Measurements from ENCODE around the gene EML4. TPM values are rescaled to one million over a fixed set of nuclear protein-coding genes. Genes with fewer than 3 reads are reported as not detected.

EML4 gene
- total RNA-seq, 2 donors from 2014 or later = 79.2 to 82.2 TPM

DNA sequence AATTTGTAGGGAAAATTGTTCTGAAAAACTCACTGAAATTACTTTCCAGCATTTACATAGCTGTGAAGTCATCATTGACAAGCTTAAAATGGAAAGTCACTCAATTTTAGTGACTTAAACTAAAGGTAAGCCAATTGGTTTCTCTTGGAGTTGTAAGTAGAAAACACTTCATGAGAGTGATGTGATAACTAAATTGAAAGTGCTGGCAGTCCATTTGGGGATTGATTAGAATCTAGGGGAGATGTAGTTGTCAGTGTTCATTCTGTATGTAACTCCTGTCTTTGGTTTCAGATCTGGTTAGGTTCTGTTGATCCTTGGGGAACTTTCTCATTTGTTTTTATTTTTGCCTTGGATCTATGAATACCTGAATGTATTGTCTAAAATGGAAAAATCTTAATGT, 138.0 kb downstream of the EML4 start:
- no peak for ATAC-seq (replicated peaks in 1 of 2)
- H3K4me3 Mint-ChIP-seq = no peak overlapping the region
- DNase-seq = no peak
- H3K9me3 Mint-ChIP-seq = no peaks in the 10 kb centered on the region
- peak overlapping the region; percentile 47 for H3K27ac Mint-ChIP-seq
- peaks cover 4 to 13% of the 10 kb centered on the region in 2 donors for H3K36me3 Mint-ChIP-seq (ENCODE audit: insufficient read depth in 2 of 2)
- H3K27me3 Mint-ChIP-seq (ENCODE audit: low read depth) = no peaks in the 10 kb centered on the region
- H3K4me1 Mint-ChIP-seq (ENCODE audit: low read depth) = peaks cover 11% of the 10 kb centered on the region

DNA sequence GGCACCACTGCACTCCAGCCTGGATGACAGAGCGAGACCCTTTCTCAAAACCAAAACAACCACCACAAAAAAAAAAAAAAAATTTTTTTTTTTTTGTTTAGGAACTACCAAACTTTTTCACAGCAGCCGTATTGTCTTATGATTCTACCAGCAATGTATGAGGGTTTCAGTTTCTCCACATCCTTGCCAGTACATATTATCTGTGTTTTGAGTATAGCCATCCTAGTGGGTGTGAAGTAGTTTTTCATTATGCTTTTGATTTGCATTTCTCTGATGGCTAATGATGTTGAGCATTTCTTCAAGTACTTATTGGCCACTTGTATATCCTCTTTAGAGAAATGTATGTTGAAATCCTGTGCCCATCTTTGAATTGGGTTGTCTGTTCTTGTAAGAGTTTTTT, 140.2 kb downstream of the EML4 start:
- H3K27ac Mint-ChIP-seq = peak overlapping the region; percentile 81
- H3K36me3 Mint-ChIP-seq (ENCODE audit: insufficient read depth in 2 of 2) = peaks cover 2 to 6% of the 10 kb centered on the region in 2 donors
- no peak overlapping the region for H3K4me3 Mint-ChIP-seq
- H3K4me1 Mint-ChIP-seq (ENCODE audit: low read depth) = peaks cover 7% of the 10 kb centered on the region
- H3K27me3 Mint-ChIP-seq (ENCODE audit: low read depth) = no peaks in the 10 kb centered on the region
- no peaks in the 10 kb centered on the region for H3K9me3 Mint-ChIP-seq
- DNase-seq (no peak), ATAC-seq (replicated peaks in 1 of 2) (peak in 1 of 2 donors; percentile 17)

DNA sequence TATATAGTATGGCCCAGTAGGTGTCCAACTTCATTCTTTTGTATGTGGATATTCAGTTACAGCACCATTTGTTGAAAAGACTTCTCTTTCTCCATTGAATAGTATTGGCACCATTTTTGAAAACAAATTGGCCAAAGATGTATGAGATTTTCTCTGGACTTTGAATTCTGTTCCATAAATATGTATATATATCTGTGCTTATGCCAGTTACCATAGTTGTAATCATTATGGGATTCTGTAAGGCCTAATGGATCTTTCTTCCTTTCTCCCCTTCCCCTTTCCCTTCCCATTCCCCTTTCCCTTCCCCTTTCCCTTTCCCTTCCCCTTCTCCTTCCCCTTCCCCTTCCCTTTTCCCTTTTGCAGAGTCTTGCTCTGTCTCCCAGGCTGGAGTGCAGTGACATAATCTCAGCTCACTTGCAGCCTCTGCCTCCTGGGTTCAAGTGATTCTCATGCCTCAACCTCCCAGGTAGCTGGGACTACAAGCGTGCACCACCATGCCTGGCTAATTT, 140.9 kb downstream of the EML4 start:
- Mint-ChIP-seq H3K27ac (peak overlapping the region; percentile 81), H3K36me3 (ENCODE audit: insufficient read depth in 2 of 2) (peaks cover 4 to 10% of the 10 kb centered on the region in 2 donors), H3K4me3 (no peak overlapping the region), H3K4me1 (ENCODE audit: low read depth) (peaks cover 14% of the 10 kb centered on the region), H3K27me3 (ENCODE audit: low read depth) (no peaks in the 10 kb centered on the region), H3K9me3 (no peaks in the 10 kb centered on the region)
- DNase-seq (no peak), ATAC-seq (replicated peaks in 1 of 2) (no peak)

DNA sequence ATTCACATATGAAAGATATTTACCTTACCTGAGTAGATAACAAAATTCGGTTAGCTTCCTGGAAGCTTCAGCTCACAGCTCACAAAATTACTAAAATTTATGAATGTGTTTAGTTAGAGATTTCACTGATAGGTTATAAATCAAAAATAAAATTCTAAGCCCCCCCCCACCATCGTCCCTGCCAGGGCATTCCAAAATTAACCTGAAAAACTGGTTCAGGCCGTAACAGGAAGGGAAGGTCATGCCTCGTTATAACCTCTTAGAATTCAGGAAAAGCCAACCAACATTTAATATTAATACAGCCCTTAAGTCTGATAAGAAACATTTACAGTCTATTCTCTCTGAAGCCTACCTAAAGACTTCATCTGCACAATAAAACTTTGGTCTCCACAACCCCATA, 143.0 kb downstream of the EML4 start:
- Mint-ChIP-seq H3K27ac (peak overlapping the region; percentile 33), H3K27me3 (ENCODE audit: low read depth) (no peaks in the 10 kb centered on the region), H3K4me1 (ENCODE audit: low read depth) (peaks cover 19% of the 10 kb centered on the region), H3K36me3 (ENCODE audit: insufficient read depth in 2 of 2) (peaks cover 2 to 12% of the 10 kb centered on the region in 2 donors), H3K9me3 (no peaks in the 10 kb centered on the region), H3K4me3 (no peak overlapping the region)
- ATAC-seq (replicated peaks in 1 of 2) (no peak), DNase-seq (no peak)

DNA sequence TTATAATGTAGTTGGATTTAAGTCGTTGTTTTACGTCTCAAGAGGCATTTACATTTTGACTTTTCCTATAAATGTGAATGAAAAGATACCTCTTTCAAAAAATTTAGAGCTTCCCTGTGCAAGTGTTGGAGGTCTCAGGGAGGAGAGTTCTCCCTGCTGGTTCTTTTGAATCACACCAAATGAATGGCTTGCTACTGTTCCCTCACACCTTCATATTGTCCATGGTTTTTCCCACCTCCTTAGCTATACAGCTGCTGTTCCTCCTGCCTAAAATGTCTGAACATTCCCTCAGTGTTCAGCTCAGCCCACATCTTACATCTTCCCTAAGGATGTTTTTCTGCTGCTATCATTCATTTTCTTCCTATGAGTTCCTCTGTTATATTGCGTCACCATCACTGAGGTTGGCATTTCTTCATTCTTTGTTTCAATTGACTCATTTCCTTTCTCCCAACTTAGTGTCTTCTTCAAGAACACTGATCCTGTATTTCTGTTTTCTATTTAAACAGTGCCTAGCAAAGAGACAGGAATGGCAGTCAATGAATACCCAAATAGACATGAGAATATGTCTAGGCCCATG, 145.8 kb downstream of the EML4 start:
- ATAC-seq (replicated peaks in 1 of 2) = peak in 1 of 2 donors; percentile 48
- no peaks in the 10 kb centered on the region for H3K9me3 Mint-ChIP-seq
- H3K4me1 Mint-ChIP-seq (ENCODE audit: low read depth) = peaks cover 25% of the 10 kb centered on the region
- peaks cover 4 to 20% of the 10 kb centered on the region in 2 donors for H3K36me3 Mint-ChIP-seq (ENCODE audit: insufficient read depth in 2 of 2)
- H3K27ac Mint-ChIP-seq = peak overlapping the region; percentile 93
- no peak for DNase-seq
- H3K27me3 Mint-ChIP-seq (ENCODE audit: low read depth) = no peaks in the 10 kb centered on the region
- no peak overlapping the region for H3K4me3 Mint-ChIP-seq

DNA sequence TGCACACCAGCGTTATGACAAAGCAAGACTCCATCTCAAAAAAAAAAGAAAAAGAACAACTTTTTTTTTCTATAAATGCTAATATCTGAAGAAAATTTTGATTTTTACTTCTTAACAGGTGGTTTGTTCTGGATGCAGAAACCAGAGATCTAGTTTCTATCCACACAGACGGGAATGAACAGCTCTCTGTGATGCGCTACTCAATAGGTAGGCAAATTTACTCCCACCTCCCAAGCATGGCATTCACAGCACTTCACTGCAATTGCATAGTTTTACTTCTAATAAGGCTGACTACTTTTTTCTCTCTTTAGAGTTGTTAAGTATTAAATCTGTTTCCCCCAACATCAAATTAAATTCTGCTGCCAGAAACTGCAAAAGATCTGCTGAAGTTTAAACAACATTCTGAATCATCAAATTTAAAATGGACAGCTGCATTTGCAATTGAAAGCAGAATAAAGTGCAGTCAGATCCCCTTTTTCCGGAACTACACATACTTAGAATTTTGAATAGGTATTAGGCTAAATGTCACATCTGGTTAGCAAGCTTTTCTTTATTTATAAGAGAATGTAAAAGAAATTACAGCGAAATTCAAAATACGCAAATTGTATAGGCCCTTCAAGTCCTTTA, 146.8 kb downstream of the EML4 start:
- ATAC-seq (replicated peaks in 1 of 2) (no peak), DNase-seq (no peak)
- no peaks in the 10 kb centered on the region for H3K27me3 Mint-ChIP-seq (ENCODE audit: low read depth)
- H3K36me3 Mint-ChIP-seq (ENCODE audit: insufficient read depth in 2 of 2) = peaks cover 4 to 25% of the 10 kb centered on the region in 2 donors
- H3K4me3 Mint-ChIP-seq = no peak overlapping the region
- peaks cover 25% of the 10 kb centered on the region for H3K4me1 Mint-ChIP-seq (ENCODE audit: low read depth)
- H3K27ac Mint-ChIP-seq = peak overlapping the region; percentile 77
- H3K9me3 Mint-ChIP-seq = no peaks in the 10 kb centered on the region

DNA sequence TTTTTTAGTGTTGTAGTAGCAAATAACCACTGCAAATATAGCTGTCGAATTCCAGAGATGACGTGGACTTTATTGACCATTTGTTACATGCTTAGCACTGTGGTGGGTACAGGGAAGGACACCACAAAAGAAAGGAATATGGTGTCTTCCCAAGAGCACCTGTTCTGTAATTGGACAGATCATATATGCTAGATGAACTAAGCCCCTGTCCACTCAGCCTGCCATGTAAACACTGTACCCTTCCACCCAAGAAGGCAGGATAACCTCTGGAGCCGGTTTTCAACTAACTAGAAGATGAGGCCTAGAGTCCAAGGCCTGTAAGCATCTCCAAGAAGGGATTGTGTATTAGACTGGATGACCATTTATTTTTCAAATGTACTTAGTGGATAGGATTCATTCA, 147.8 kb downstream of the EML4 start:
- Mint-ChIP-seq H3K4me1 (ENCODE audit: low read depth) (peaks cover 25% of the 10 kb centered on the region), H3K27ac (peak overlapping the region; percentile 77), H3K36me3 (ENCODE audit: insufficient read depth in 2 of 2) (peaks cover 4 to 25% of the 10 kb centered on the region in 2 donors), H3K27me3 (ENCODE audit: low read depth) (no peaks in the 10 kb centered on the region), H3K4me3 (no peak overlapping the region), H3K9me3 (no peaks in the 10 kb centered on the region)
- DNase-seq = no peak
- no peak for ATAC-seq (replicated peaks in 1 of 2)

DNA sequence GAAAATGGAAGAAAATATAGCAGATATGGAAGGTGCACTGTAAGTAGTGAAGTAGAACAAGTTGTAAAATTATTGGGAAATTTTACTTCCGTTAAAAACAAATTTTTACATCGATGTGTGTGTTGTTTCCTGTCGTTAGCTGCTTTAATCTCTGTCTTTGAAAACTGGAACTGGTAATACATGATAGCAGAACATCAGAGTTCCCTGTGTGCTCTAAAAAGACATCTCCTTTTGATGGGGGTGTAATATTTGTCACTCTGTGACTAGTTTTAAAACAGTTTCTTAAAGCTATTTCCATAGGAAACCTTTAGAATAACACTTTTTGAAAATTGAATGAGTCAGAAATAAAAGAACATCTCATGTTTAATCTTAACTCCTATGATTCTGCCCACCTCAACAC, 148.3 kb downstream of the EML4 start:
- peak overlapping the region; percentile 94 for H3K27ac Mint-ChIP-seq
- peaks cover 25% of the 10 kb centered on the region for H3K4me1 Mint-ChIP-seq (ENCODE audit: low read depth)
- H3K27me3 Mint-ChIP-seq (ENCODE audit: low read depth) = no peaks in the 10 kb centered on the region
- H3K36me3 Mint-ChIP-seq (ENCODE audit: insufficient read depth in 2 of 2) = peaks cover 4 to 25% of the 10 kb centered on the region in 2 donors
- DNase-seq (no peak), ATAC-seq (replicated peaks in 1 of 2) (no peak)
- no peaks in the 10 kb centered on the region for H3K9me3 Mint-ChIP-seq
- no peak overlapping the region for H3K4me3 Mint-ChIP-seq

DNA sequence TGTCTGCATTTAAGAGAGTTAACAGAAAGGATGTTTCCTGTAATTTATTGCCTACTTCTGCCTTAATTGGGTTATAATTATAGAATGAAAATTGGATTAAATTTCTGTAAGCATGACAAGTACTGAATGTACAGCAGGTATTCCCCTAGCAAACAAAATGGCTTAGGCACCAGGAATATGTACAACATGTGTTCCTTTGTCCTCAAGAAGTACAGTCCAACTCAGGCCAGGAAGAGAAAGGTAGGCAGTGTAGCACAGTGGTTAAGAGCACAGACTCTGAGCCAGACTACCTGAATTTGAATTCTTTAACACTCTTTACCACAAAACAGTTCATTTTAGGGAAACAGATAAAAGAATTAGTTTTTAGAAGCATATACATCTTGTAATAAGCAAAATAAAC, 148.8 kb downstream of the EML4 start:
- H3K4me3 Mint-ChIP-seq = no peak overlapping the region
- ATAC-seq (replicated peaks in 1 of 2) = no peak

DNA sequence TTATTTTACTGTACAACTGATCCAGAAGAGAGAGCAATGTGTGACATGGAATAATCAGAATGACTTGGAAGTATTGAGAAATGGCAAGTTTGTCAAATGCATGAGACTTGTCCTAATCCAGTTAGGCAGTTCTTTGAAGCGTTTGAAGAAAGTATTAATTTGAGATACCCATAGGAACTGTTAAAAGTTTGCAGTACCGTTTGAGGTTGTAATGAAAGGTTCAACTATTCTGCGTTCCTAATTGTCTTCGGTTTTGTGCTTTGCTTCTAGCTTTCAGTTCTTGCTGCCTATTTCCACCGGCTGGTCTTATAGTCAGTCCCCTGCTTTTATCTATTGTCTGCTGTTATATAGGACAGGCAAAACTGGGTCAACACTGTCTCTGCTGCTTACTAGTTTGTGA, 150.1 kb downstream of the EML4 start:
- Mint-ChIP-seq H3K4me1 (ENCODE audit: low read depth) (peaks cover 25% of the 10 kb centered on the region), H3K27ac (peak overlapping the region; percentile 79), H3K9me3 (no peaks in the 10 kb centered on the region), H3K4me3 (no peak overlapping the region), H3K36me3 (ENCODE audit: insufficient read depth in 2 of 2) (peaks cover 4 to 24% of the 10 kb centered on the region in 2 donors), H3K27me3 (ENCODE audit: low read depth) (no peaks in the 10 kb centered on the region)
- DNase-seq (no peak), ATAC-seq (replicated peaks in 1 of 2) (no peak)

More for the DNA sequence above, 148.8 kb downstream of the EML4 start:
- Mint-ChIP-seq H3K27me3 (ENCODE audit: low read depth) (no peaks in the 10 kb centered on the region), H3K4me1 (ENCODE audit: low read depth) (peaks cover 25% of the 10 kb centered on the region), H3K27ac (peak overlapping the region; percentile 94), H3K36me3 (ENCODE audit: insufficient read depth in 2 of 2) (peaks cover 4 to 24% of the 10 kb centered on the region in 2 donors), H3K9me3 (no peaks in the 10 kb centered on the region)
- DNase-seq = no peak

DNA sequence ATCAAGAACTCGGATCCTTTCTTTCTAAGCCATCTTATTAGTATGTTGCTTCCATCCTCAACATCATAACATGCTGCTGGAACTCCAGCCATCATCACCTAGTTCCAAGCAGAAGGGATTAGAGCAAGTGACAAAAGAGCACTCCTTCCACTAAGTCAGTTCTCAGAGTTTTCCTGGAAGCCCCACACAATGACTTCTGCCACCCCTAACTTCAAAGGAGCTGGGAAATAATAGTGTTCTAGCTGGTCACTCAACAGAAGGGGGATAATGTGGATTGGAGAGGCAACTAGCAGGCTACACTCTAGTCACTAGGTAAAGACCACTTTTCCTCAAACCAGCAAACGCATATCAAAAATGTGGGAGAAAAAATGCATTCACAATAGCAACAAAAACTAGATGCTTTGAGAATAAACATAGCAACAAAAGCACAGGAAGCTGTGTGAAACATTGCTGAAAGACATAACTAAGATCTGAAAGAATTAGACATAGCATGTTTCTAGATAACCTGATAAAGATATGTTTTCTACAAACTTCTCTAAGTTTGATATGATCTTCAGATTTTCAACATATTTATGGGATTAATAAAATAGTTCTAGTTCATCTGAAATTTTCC, 152.4 kb downstream of the EML4 start:
- DNase-seq (no peak), ATAC-seq (replicated peaks in 1 of 2) (no peak)
- H3K27ac Mint-ChIP-seq = peak overlapping the region; percentile 36
- H3K27me3 Mint-ChIP-seq (ENCODE audit: low read depth) = no peaks in the 10 kb centered on the region
- H3K4me1 Mint-ChIP-seq (ENCODE audit: low read depth) = peaks cover 11% of the 10 kb centered on the region
- H3K36me3 Mint-ChIP-seq (ENCODE audit: insufficient read depth in 2 of 2) = peaks cover 2 to 20% of the 10 kb centered on the region in 2 donors
- H3K4me3 Mint-ChIP-seq = no peak overlapping the region
- no peaks in the 10 kb centered on the region for H3K9me3 Mint-ChIP-seq

DNA sequence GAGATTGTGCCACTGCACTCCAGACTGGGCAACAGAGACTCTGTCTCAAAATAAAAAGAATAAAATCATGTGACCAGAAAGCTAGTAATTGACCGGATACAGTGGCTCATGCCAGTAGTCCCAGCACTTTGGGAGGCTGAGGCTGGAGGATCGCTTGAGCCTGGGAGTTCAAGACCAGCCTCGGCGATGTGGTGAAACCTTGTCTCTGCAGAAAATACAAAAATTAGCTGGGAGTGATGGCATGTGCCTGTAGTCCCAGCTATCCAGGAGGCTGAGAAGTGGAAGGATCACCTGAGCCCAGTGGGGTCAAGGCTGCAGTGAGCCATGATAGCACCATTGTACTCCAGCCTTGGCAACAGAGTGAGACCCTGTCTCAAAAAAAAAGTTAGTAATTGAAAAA, 155.1 kb downstream of the EML4 start:
- Mint-ChIP-seq H3K4me3 (no peak overlapping the region), H3K36me3 (ENCODE audit: insufficient read depth in 2 of 2) (peaks cover 0 to 11% of the 10 kb centered on the region in 2 donors), H3K27me3 (ENCODE audit: low read depth) (no peaks in the 10 kb centered on the region), H3K27ac (peak overlapping the region; percentile 26), H3K4me1 (ENCODE audit: low read depth) (peaks cover 6% of the 10 kb centered on the region), H3K9me3 (no peaks in the 10 kb centered on the region)
- no peak for DNase-seq
- no peak for ATAC-seq (replicated peaks in 1 of 2)

DNA sequence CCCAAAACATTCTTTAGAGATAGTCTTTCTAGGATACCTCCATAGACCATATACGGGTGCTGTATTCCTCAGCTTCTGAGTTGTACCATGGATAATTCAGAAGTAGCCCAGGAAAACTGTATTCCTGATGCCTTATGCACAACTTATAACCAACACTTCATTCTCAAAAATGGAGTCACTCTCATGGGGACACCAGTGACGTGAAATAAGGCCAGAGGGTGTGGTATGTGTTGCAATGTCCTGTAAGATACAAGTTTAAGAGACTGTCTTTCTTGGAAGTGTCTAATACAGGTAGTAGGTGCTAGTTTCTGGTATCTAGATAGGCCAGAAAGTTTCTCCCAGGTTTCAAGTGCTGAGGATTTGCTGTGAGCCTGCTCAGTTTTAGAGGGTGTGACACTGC, 155.8 kb downstream of the EML4 start:
- no peaks in the 10 kb centered on the region for H3K9me3 Mint-ChIP-seq
- H3K27ac Mint-ChIP-seq = peak overlapping the region; percentile 26
- DNase-seq = no peak
- no peak overlapping the region for H3K4me3 Mint-ChIP-seq
- H3K4me1 Mint-ChIP-seq (ENCODE audit: low read depth) = peaks cover 10% of the 10 kb centered on the region
- H3K36me3 Mint-ChIP-seq (ENCODE audit: insufficient read depth in 2 of 2) = peaks cover 0 to 15% of the 10 kb centered on the region in 2 donors
- no peak for ATAC-seq (replicated peaks in 1 of 2)
- no peaks in the 10 kb centered on the region for H3K27me3 Mint-ChIP-seq (ENCODE audit: low read depth)

Data from activated T-cell treated with anti-CD3 and anti-CD28 coated beads, Interleukin-2, amount 50 U/mL, for 72 hours (primary cell).